ENCODE measurements around the gene LRRTM3. TPM values are rescaled to one million over a fixed set of nuclear protein-coding genes. Genes with fewer than 3 reads are reported as not detected.
A peak's percentile ranks its signal among the peaks of the same experiment; 100 is the strongest.

Gene LRRTM3
- total and polyA plus RNA-seq, 11 donors: not detected

GRCh38 chr10:66958466-66958865, 32.6 kb downstream of the LRRTM3 start:
- H3K27me3 ChIP-seq: no peaks in the 10 kb centered on the region
- no peaks in the 10 kb centered on the region for H3K9me3 ChIP-seq
- 44 to 58% (median 50%) methylated on average over 2 of the region's 2 CpGs for WGBS, 4 donors
- peak overlapping the region in 3 of 12 donors; percentile 3 to 40 (median 7) for H3K27ac ChIP-seq
- ATAC-seq (peak in 1 of 4 donors; percentile 45), DNase-seq (no peak)
- H3K36me3 ChIP-seq: no peaks in the 10 kb centered on the region
- peaks cover 0 to 19% (median 1%) of the 10 kb centered on the region in 12 donors for H3K4me1 ChIP-seq
- no peak for TF ChIP-seq CTCF (IDR thresholded peaks at IDR 0.05)
- TF ChIP-seq POLR2A (IDR thresholded peaks at IDR 0.05): no peak
- intact Hi-C loops (cut with DNase I): loop anchor here in 2 of 10 donors (5.0 to 10.0 kb wide), 3 partner anchors 546 to 839 kb away; no protein-coding TSS in a partner anchor
- H3K4me3 ChIP-seq: peak overlapping the region in 7 of 12 donors; percentile 3 to 45 (median 30)

GRCh38 chr10:66964946-66965345, 39.1 kb downstream of the LRRTM3 start:
- H3K27ac ChIP-seq: no peak overlapping the region
- no peak for TF ChIP-seq CTCF (IDR thresholded peaks at IDR 0.05)
- TF ChIP-seq POLR2A (IDR thresholded peaks at IDR 0.05): no peak
- no peak overlapping the region for H3K4me3 ChIP-seq
- intact Hi-C loops (cut with DNase I): no loop called here
- 52 to 61% (median 57%) methylated on average over 4 of the region's 4 CpGs for WGBS, 4 donors
- H3K4me1 ChIP-seq: peaks cover 0 to under 1% (median 0%) of the 10 kb centered on the region in 12 donors
- ATAC-seq (no peak), DNase-seq (no peak)
- H3K9me3 ChIP-seq: no peaks in the 10 kb centered on the region
- H3K27me3 ChIP-seq: no peaks in the 10 kb centered on the region
- no peaks in the 10 kb centered on the region for H3K36me3 ChIP-seq

GRCh38 chr10:66980246-66980815, 54.5 kb downstream of the LRRTM3 start:
- Histone ChIP-seq H3K4me3 (no peak overlapping the region), H3K9me3 (no peaks in the 10 kb centered on the region), H3K27me3 (no peaks in the 10 kb centered on the region), H3K36me3 (no peaks in the 10 kb centered on the region), H3K27ac (no peak overlapping the region), H3K4me1 (peaks cover 0 to 7% (median 0%) of the 10 kb centered on the region in 12 donors)
- TF ChIP-seq POLR2A (IDR thresholded peaks at IDR 0.05) (no peak), CTCF (IDR thresholded peaks at IDR 0.05) (no peak)
- DNase-seq (no peak), ATAC-seq (no peak)
- intact Hi-C loops (cut with DNase I): no loop called here
- 81 to 83% (median 82%) methylated on average over 4 of the region's 4 CpGs for WGBS, 4 donors

GRCh38 chr10:66981361-66982052, 55.7 kb downstream of the LRRTM3 start:
- DNase-seq: no peak
- intact Hi-C loops (cut with DNase I): no loop called here
- no peaks in the 10 kb centered on the region for H3K9me3 ChIP-seq
- TF ChIP-seq POLR2A (IDR thresholded peaks at IDR 0.05) (no peak), CTCF (IDR thresholded peaks at IDR 0.05) (no peak)
- no peaks in the 10 kb centered on the region for H3K27me3 ChIP-seq
- peaks cover 0 to 7% (median 0%) of the 10 kb centered on the region in 12 donors for H3K4me1 ChIP-seq
- no peak overlapping the region for H3K27ac ChIP-seq
- WGBS, 4 donors: 68 to 76% (median 75%) methylated on average over 3 of the region's 3 CpGs
- no peaks in the 10 kb centered on the region for H3K36me3 ChIP-seq
- no peak overlapping the region for H3K4me3 ChIP-seq
- no peak for ATAC-seq

All from heart left ventricle (tissue), 16 donors.